DMS153 (cell line): ENCODE results near the gene GLOD5.

Source experiments
- DNase-seq: peaks from one replicate; lab custom pipeline; 2025; lab: John Stamatoyannopoulos, UW

The GLOD5 gene

DNA sequence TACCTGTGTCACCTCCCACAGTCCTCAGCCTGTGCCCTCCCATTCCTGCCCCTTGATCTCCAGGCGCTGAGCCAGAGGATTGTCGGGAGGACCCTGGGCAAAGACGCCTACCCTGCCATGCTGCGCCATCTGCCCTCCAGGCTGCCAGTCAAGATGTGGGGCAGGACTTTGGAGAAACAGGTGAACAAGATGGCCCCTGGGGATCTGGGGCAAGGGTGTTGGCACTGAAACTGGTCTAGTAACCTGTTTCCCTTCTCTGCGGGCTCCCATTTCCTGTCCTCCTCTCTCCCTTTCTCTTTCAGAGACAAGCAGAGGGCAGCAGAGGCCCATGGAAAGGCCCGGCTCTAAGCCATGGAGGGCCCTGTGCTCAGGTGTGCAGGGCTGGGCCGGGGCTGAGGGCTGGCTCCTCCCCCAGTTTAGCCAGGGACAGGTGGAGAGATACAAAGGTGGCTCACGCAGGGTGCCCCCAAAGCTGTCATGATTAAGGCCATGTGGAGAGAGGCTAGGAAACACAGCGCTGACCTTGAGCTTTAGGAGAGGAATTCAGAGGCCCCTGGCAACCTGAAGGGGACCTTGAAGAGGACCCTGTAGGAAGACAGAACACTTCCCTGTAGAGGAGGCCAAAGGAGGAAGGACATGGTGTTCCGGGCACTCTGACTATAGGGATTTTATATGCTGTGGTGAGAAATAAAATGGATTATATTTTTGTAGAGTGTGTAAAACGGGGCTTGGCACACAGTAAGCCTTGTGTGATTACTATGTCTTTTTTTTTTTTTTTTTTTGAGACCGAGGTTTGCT, at the start of gene GLOD5:
GLOD5 (plus strand) TSS at position 74 of the 798 bp plus-strand sequence; CDS start at position 118, 44 bp downstream.
- peak; percentile 78 for DNase-seq

DNA sequence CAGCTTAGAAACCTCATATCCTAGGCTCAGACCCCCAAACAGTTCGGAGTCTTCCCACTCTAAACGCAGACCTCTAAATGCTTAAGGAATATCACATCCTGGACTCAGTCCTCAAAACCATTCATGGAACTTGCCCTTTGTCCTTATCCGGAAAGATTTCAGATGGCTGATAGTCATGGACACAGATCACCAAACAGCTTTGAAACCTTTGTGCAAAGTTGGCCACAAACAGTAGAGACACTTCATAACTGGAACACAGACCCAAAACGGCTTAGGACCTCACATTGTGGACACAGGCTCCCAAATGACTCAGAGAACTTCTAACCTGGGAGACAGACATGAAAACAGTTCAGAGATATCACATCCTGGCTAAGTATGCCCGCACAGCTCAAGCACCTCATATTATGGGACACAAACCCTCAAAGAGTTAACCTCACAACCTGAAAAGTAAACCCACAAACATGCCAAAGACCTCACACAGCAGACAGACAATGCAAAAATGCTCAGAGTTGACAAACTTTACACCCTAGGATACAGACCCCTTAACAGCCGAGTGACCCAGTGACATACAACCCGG, 49.5 kb upstream of the GLOD5 start:
- DNase-seq = no peak

DNA sequence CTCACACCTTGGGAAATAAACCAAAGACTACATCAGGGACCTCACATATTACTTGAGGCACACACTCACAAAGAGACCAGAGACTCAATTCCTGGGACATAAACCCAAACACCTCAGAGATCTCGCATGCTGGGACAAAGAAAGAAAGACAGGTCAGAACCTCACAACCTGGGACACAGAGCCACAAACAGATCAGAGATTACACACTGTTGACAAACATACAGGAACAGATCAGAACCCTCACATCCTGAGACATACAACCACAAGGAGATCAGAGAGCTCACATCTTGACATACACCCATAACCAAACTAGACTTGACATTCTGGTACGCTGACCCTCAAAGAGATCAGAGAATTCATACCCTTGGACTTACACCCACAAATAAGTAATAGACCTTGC, 47.7 kb upstream of the GLOD5 start:
- no peak for DNase-seq

DNA sequence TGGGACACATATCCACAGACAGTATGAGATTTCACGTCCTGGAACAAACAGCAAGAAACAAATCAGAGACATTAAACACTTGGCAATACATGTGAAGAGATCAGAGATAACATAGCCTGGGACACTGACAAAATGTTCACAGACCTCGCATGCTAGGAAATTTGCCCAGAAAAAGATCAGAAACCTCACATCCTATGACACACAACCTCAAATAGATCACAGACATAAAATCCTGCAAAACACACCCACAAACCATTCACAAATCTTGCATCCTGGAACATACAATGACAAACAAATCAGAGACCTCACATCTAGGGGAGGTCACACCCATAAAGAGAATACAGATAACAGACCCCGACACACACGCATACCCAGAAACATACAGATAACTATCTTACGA, 47.0 kb upstream of the GLOD5 start:
- DNase-seq = no peak

DNA sequence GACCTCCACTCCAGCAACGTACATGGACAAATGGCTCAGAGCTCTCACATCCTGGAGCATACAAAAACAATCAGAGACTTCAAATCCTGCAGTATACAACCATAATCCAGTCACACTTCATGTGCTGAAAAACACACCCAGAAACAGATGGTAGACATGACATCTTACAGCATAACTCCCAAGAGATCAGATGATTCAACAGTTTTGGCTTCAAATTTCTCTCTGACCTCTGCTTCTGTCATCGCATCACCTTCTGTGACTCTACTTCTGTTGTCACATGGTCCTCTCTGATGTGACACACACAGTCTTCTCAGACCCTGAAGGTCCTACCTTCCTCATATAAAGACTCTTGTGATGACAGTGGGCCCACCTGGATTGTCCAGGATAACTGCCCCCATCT, 46.5 kb upstream of the GLOD5 start:
- no peak for DNase-seq

DNA sequence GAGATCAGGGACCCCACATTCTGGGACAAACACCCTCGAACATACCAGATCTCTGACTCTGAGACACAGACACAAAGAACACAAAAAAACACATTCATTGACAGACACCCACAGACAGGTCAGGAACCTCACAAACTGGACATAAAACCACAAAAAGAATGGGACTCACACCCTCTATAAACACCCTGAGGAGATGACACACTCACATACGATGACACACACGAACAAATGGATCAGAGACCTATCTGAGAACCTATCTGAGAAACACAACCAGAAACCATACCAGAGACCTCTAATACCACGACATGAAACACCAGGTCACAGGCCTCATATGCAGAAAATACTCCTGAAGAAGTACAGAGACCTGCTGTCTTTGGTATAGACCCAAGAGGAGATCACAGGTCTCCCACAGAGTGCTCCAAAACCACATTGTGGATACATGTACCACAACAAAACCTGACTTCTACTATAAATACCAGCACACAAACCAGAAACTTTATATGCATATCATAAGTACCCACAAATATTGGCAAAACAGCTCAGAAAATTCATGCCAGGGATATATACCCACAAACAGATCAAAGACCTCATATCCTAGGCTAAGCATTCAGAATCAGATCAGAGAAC, 45.6 kb upstream of the GLOD5 start:
- no peak for DNase-seq

DNA sequence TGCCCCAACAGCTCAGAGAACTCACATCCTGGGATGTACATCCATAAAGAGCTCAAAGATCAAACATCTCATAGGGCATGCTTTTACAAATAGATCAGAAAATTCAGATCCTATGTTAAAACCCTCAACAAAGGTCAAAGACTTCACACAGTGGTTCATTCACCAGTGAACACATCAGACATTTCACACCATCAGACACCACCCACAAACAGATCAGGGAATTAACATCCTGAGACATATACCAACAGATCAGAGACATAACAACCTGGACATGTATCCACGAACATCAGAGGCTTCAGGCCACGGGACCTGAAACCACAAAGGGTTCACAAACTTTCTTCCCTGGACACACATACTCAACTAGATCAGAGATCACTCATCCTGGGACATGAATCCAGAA, 41.6 kb upstream of the GLOD5 start:
- no peak for DNase-seq

DNA sequence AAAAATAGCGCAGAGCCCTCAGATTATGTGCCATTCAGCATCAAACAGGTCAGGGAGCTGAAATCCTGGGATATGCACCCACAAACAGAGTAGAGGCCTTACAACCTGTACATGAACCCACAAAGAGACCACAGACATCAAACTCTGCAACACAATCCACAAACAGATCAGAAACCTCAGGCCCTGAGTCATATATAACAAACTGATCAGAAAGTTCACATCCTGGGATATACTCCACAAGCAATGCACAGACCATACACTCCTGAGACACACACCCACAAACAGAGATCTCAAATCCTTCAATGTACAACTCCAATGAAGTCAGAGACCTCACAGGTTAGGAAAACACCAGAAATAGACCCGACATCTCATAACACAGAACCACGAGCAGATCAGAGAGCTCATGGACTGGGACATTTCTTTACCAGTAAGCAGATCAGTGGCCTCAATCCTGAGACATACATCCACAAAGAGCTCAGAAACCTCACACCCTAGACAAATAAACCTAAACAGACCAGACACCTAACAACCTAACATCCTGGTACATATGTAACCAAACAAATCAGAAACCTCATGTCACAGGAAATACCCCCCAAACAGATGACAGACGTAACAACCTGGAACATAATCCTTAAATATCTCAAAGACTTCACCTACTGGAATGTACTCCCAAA, 40.8 kb upstream of the GLOD5 start:
- DNase-seq = no peak

DNA sequence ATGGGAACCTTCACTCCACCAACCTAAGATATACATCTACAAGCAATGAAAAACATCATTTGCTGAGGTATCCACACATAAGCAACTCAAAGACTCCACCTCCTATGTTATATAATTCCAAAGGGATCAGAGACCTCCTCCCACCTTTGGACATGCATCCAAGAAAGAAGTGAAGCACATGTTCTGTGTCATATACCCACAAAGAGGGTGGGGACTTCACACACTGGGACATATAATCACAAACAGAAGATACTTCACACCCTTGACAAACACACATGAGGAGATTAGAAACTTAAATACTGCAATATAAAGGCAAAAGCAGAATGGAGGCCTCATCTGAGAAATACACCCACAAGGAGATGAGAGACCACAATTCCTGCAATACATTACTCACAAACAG, 39.6 kb upstream of the GLOD5 start:
- no peak for DNase-seq

DNA sequence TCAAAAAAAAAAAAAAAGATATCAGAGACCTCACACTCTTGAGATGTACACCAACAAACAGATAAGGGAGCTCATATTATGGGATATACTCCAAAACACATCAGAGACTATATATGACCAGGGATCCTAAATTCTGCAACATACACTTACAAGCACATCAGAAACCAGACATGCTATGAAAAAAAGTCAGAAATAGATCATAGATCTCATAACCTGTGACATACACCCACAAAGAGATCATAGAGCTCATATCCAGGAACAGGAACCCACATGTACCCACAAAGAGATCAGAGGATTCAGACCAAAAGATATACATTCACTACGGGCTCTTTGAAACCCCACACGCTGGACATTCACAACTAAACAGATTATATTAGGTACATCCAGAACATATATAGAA, 35.0 kb upstream of the GLOD5 start:
- no peak for DNase-seq

DNA sequence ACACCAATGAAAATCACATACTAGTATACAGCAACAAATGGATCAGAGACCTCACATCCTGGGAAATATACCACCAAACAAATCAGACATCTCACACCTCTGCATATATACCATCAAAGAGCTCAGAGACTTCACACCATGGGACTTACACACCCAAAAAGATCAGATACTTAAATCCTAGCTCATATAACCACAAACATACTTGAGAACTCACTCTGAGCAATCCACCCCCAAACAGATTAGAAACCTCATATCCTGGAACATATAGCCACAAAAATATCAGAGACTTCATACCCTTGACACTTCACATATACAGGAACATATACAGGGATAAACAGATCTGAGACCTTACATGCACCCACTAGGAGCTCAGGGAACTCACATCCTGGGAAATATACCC, 32.9 kb upstream of the GLOD5 start:
- DNase-seq = no peak

DNA sequence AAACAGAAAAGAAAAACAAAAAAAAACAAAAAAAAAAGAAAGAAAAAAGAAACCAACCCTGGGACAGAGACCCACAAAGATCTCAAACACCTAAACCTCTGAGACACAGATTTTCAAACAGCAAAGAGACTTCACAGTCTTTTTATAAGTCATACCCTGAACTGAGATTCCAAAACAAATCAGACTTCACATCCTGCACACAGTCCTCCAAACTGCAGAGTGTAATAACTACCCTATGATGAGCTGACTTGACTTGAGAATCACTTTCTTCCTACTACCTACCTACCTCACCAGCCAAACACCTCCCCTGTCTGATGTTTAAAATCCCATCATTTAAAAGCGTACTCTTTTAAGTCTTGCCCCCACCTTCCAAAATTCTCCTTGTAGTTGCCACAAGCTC, 25.2 kb upstream of the GLOD5 start:
- DNase-seq = no peak

DNA sequence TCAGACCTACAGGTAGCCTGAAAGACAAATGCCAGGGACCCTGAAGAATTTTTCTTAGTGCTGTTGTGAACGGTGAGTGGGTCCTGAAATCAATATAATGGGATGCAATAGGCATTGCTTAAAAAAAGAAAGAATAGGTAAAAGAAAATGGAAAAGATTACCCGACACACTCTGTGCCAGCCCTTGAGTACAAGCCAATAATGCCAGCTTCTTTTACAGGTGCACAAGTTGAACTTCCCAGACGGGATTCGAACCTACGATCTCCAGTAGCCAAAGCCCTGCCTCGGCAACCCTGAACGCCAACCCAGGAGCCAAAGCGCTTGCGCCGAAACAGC, 24.7 kb upstream of the GLOD5 start:
- no peak for DNase-seq

DNA sequence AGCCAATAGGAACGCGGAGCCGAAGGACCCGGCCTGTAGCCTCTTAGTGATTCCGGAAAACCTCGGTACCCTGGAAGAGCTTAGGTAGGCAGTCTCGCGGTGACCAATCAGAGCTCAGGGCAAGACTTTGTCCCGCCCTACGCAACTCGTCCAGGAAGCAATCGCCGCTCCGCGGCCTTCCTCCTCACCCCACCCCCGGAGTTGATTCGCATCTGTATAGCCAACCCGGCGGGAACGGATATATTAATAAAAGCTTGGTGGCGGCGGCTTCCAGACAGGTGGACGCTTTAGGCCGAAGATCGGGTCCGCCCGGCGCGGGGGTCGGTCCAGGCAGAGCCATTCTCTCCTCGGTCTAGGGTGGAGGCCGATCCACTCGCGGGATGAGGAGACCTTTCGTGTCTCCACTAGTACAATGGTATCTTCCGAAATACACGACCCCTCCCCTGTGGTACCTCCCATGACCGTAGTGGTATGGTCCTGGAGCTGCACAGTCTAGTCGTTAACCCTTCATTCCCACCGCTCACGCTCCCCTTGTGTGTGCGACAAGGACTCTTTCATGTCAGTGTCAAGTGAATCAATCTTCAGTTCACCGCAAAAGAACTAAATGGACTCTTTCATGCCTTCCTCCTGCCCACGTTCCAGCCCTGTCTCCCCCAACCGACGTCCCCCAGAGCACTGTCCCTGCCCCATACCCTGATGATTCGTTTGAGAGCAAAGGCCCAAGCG, 24.2 kb upstream of the GLOD5 start:
- DNase-seq = peak; percentile 94

DNA sequence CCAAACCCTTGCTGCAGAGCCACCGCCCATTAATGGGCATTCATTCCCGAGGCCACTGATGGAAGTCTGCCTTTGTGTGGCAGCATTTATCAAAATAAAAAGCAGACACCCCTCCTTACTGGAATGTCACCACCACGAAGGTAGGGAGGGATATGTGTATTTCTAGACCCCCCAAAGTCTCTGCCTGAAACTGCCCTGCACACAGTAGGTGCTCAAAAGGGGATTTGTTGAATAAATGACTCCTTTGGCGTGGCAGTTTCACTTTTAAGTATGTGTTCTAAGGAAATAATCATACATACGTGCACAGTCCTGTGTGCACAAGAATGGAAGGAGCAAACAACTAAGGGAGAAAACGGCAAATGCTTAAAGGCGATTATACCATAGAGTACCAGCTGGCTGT, 23.6 kb upstream of the GLOD5 start:
- DNase-seq = no peak

DNA sequence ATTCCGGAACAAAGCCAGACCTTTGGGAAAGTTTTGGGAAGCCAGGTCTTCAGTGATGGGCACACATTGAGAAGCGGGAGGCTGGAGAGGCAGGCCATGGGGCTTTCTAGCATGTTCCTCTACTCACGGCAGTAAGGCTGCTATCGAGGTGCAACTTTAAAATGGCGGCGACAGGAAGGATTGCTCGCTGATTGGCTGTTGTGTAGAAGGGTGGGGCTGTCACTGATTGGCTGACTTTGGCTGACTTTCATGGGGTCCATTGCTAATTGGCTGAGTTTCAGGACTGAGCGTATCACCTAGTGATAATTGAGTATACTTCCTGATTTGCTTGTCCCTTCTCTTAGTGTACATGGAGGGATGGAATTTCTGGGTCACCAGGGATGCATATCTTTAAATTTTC, 19.7 kb upstream of the GLOD5 start:
- DNase-seq = no peak

DNA sequence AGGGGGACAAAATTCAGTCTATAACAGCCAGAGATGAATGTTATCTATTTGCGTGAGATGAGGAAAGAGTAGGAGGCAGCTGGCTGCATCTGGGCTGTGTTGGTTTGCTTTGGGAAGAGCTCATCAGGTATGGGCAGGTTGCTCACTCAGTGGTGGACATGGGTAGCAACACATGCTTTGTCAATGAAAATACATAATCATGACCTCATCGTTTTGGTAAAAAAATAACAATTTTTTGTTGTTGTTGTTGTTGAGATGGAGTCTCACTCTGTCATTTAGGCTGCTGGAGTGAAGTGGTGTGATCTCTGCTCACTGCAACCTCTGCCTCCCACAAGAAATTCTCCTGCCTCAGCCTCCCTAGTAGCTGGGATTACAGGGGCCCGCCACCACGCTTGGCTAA, 16.3 kb upstream of the GLOD5 start:
- DNase-seq = no peak

DNA sequence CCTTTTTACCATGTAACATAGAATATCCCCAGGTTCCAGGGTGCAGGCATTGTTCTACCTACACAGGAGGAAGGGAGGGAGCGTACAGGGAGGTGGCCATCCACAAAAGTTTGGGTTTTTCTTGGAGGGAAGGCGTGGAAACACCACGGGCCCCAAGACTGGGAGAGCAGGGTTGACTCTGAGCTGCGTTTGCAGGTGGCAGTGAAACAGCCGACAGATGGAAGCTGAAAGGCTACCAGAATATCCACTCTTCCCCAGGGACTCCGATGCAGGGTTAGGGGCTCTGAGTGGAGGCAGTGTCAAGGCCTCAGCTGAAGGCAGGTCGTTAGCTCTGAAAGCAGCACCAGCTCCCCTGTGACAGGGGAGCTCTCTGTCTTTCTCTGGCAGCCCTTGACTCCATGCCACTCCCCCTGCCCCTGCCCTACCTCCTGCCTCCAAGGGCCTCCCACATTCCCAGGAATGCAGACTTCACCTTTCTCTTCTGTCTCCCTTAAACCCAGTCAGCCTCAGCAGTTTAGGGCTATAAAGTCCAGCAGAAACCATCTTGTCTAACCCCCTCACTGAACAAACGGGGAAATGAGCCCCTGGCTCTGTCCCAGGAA, 14.0 kb upstream of the GLOD5 start:
- DNase-seq = no peak

DNA sequence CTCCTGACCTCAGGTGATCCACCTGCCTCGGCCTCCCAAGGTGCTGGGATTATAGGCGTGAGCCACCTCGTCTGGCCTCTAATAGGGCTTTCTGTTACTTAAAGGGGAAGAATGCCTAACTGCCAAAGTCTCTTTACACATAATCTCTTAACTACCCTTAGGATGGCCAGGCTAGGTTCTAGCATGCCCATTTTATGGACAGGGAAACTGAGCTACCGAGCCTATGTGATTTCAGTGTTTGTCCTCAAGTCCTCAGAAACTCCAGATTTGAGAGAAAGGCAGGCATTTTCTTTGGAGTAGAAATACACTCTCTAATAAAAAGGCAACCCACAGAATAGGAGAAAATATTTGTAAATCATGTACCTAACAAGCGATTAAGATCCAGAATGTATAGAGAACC, 12.4 kb upstream of the GLOD5 start:
- no peak for DNase-seq

DNA sequence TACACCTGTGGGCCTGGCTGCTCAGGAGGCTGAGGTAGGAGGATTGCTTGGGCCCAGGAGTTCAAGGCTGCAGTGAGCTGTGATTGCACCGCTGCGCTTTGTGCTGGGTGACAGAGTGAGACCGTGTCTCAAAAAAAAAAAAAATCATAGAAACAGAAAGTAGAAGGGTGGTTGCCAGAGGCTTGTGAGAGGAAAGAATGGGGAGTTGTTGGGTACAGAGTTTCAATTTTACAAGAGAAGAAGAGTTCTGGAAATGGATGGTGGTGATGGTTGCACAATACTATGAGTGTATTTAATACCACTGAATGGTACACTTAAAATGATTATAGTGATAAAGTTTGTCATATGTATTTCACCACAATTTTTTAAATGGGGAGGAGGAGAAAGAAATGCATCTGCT, 10.2 kb upstream of the GLOD5 start:
- DNase-seq = no peak

DNA sequence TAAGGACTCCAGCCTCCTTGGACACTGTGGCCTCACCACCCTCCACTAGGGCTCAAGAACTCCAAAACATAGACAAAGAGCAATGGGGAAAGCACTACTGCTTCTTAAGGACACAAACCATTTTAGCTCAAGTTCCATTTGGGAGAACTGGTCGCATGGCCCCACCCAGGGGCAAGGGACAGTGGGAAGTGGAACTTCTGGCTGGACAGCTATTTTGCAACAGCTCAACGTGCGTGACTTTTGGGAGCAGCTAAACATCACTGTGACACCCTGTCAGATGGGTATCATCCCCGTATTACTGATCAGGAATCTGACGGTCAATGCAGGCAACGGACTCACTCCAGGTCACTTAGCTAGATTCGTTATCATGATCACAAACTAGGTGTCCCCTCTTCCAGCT, 9.0 kb upstream of the GLOD5 start:
- DNase-seq = no peak

DNA sequence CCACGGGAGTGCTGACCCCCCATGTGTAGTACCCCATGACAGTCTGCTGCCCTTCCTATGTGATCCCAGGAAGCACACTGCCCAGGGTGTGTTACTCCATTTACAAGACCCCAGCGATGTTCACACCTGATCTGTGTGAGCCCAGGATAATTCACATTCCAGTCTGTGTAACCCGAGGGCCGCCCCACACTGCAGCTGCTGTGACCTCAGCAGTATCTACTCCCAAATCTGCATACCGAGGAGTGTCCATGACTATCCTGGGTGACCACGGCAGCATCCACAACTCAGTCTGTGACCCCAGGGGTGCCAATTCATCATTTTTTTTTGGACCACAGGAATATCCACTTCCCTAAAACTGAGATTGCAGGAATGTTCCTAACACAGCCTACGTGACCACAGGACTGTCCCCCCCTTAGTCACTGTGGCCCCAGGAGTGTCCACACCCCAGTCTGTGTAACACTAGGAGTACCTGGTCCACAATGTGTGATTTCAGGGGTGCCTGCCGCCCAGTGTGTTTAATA, 7.8 kb upstream of the GLOD5 start:
- no peak for DNase-seq
